Measurements from ENCODE around the gene DCTN1.

- no peak for TF ChIP-seq EZH2 (IDR thresholded peaks at IDR 0.05; ENCODE audit: low read length, unreplicated experiment)
- no peak for TF ChIP-seq CTCF (conservative IDR thresholded peaks at IDR 0.05; ENCODE audit: low read depth, low read length)
- TF ChIP-seq EZH2phosphoT487 (IDR thresholded peaks at IDR 0.05; ENCODE audit: borderline replicate concordance, low read length) = no peak
Measured at GRCh38 chr2:74373985-74374384, 6.1 kb downstream of the DCTN1 start.

All from PC-3 (cell line).